Occipital lobe (tissue), 2 donors: ENCODE data around the gene FBN3. TPM values are rescaled to one million over a fixed set of nuclear protein-coding genes. Genes with fewer than 3 reads are reported as not detected.

ENCODE experiments used
- DNase-seq: peaks from one replicate; lab custom pipeline; 2025; lab: John Stamatoyannopoulos, UW
- total RNA-seq: library from RNA; depleted of rRNA; stranded (reverse); fragments of >200 nt; gene quantifications from one replicate; pipeline ENCODE4 v1.2.3, GENCODE V29; 2014

Gene FBN3
- total RNA-seq, 1 donor from 2014 or later: 23.2 TPM

GRCh38 chr19:8148410-8149260 is 757 bp downstream of the FBN3 start:
- no peak for DNase-seq

DNA sequence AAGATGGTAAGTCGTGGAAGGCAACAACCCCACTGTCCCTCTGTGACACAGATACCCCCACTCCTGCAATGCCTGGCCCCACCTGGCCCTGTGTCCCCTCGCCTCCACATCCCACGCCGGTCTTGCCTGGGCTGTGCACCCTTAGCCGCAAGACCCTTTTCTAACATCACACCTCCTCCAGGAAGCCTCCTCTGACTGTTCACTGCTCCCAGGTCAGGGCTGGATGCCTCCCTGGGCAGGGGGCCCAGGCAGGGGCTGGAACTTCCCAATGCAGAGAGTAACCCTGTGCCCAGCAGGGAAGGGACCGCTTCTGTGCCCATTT is 1.3 kb downstream of the FBN3 start:
- DNase-seq: no peak

- no peak for DNase-seq
Observed at GRCh38 chr19:8147582-8147978, 1.8 kb downstream of the FBN3 start.

DNA sequence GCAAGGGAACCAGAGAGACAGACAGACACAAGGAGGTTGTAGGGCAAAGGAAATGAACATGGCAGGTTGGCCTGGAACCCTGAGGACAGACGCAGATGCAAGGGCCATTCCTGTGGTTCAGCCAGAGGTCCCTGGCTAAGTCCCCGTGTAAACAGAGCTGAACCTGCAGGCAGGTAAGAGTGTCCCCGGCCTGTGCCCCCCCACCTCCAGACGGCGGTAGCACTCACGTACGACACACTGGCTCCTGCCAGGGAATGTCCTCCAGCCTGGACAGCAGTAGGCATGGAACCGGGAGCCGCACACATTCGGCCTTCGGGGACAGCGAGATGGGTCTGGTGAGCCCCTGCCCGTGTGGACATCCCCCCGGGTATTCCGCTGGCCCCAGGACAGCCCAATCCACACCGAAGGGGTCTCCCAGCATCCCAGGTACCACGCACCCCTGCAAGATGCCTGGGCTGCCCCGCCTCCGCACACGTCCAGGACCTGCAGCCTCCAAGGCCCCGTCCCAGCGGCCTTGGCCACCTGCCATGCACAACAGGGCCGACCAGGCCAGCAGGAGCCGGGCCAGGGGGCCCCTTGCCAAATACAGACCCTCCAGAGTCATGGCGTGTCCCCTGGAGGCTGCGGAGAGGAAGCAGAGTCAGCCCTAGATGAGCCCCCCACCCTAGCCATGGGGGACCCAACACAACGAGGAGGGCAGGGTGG is 2.4 kb downstream of the FBN3 start:
- no peak for DNase-seq

GRCh38 chr19:8144273-8144995 is 5.0 kb downstream of the FBN3 start:
- no peak for DNase-seq

GRCh38 chr19:8143041-8143440 is 6.4 kb downstream of the FBN3 start:
- no peak for DNase-seq

DNA sequence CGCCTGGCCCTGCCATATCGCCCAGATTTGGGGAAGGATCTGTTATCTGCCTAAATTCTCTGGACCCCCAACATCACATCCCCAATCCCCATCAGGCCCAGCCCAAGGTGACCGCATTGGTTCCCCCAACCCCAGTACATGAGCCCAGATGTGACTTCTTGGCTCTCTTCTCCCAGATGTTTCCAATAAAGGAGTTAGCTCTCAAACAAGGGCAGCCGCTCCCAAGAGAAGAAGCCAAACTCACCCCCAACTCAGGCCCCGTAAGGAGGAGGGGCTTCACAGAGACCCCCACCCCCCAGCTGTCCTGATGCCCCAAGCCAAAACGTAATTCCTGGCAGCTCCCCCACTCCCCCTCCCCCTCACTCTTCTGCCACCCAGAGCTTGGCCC is 6.9 kb downstream of the FBN3 start:
- no peak for DNase-seq

DNA sequence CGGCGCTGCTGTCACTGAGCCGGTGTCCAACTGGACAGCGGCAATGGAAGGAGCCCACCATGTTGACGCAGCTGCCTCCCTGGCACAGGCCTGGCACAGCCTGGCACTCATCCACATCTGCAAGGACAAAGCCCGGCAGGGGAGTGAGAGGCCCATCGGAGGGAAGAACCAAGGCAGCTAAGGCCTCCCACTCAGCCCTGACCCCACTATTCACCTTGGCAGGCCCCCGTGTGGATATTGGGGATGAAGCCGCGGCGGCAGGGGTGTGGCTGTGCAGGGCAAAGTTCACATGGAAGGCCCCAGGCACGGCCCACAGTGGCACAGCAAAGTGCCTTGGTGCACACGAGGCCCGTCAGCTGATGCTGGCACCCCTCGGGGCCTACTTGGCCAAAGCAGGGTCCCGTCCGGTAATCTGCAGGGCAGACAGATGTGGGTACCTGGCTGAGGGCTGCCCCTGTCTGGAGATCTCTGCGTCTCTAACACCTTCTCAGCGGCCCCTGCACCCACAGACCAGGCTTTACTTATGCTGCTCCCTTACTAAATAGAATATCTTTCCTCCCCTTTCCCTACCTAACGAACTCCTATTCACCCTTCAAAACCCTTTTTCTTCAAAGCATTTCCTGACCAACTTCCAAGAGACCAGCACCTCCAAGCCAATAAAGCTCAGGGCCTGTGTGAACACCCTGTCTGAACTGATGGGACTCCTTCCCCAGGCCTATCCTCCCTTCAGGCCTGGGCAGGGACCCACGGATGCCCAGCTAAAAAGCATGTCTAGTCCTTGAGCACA is 7.5 kb downstream of the FBN3 start:
- no peak for DNase-seq

DNA sequence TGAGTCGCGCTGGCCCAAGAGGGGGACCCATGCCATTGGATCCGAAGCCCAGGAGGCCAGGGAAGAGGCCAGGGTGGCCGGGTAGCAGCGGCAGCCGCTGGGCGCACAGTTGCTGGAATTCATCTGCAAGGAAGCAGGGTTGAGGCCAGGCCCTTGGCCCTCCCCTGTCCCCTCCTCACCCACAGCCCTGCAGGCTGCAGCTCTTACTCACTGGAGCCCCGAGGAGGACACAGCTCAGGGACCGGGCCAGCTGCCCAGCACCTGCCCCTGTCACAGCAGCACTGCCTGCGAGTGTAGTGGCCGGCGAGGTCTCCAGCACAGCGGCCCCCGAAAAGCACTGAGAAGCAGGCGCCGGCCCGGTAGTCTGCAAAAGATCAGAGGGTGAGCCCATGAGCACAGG is 11.2 kb downstream of the FBN3 start:
- DNase-seq: no peak

- no peak for DNase-seq
Observed at GRCh38 chr19:8137425-8137824, 12.0 kb downstream of the FBN3 start.

DNA sequence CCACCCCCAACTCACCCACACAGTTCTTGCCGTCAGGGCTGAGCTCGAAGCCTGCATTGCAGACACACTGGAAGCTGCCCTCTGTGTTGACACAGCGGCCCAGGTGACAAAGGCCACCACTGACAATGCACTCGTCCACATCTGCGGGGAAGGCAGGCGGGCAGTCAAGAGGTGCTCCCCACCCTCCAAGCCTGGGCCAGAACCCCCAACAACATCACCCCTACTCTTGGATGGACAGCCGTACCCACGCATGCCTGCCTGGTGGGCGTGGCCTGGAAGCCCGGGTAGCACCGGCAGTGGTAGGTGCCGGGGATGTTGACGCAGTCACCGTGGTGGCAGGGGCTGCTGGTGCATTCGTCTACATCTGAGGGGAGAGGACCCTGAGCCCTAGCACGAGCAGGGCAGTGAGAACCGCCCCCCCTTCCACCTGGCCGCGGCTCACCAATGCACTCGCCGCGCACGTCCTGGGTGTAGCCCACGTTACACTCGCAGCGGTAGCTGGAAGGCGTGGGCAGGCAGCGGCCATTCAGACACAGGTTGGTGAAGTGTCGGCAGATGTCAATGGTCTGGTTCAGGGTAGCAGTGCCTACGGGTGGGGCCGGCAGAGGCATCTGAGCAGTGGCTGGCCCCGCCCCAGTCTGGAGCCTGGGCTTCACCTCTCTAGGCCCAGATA is 13.3 kb downstream of the FBN3 start:
- DNase-seq: no peak

DNA sequence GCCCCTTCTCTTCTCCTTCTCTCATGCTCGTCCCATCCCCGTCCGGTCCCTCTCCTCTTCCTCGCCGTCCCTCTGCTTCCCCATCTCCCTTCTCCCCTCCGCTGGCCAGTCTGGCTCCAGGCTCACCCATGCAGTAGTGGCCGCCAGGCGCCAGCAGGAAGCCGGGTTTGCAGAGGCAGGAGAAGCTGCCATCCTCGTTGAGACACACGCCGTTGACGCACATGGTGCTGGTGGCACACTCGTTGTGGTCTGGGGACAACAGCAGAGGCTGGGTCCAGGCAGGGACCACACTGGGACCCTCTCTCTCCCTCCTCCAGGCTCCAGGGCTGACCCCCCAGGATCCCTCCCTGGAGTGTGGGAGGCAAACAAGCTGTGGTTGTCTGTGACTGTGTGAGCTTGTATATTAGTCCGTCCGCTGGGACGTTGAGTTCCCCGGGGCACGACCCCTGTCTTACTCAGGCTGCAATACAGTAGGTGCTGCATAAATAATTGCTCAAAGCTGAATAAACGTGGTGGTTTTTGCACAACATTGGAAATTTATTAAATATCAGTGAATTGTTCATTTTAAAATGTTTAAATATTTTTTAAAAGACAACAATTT is 16.4 kb downstream of the FBN3 start:
- no peak for DNase-seq

DNA sequence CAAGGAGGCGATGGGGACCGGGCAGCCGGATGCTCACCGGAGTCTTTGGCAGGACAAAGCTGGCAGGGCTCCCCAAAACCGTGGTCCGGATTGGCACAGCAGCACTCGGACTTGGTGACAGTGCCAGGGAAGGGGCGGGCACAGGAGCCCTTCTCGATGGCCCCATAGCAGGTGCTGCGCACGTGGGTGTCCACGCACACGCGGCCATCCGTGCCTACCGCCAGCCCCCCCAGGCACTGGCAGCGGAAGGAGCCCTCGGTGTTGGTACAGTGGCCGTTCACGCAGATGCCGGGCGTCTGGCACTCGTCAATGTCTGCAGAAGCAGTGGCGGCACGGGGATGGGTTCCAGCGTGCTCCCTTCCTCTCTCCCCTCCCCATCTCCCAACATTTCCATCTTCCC is 17.9 kb downstream of the FBN3 start:
- no peak for DNase-seq

GRCh38 chr19:8129061-8129618 is 20.3 kb downstream of the FBN3 start:
- no peak for DNase-seq

GRCh38 chr19:8128551-8128950 is 20.8 kb downstream of the FBN3 start:
- no peak for DNase-seq

DNA sequence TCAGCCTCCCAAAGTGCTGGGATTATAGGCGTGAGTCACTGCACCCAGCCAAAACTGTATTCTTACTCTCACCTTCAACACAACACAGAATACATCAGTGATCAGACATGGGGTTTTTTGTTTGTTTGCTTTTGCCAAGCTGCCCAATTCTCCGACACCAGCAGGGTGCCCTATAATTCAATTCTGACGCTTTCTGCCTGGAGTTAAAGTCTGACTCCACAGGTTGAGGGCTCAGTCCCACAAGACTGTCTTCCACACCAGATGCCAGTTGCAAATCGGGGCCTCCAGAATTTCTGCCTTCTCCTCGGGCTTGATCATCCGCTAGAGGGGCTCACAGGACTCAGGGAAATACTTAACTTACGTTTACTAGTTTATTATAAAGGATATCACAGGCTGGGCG is 22.1 kb downstream of the FBN3 start:
- no peak for DNase-seq

- no peak for DNase-seq
Observed at GRCh38 chr19:8126511-8126910, 22.9 kb downstream of the FBN3 start.

DNA sequence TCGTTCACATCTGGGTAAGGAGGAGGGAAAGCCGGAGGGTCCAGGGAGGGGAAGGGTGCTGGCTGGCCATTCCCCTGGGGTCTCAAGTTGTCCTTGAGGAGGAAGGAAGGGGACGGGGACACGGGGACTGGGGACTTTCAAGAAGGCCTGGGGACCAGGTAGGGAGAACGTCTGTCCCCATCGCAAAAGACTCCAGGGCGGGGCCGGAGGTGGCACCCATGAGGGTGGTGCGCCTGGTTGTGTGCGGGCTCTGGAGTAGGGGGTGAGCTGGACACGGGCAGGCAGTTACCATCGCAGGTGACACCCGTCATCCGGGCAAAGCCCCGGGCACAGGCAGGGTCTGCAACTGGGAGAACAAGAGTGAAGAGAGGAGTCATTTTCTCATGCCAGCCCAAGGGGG is 23.4 kb downstream of the FBN3 start:
- DNase-seq: no peak

DNA sequence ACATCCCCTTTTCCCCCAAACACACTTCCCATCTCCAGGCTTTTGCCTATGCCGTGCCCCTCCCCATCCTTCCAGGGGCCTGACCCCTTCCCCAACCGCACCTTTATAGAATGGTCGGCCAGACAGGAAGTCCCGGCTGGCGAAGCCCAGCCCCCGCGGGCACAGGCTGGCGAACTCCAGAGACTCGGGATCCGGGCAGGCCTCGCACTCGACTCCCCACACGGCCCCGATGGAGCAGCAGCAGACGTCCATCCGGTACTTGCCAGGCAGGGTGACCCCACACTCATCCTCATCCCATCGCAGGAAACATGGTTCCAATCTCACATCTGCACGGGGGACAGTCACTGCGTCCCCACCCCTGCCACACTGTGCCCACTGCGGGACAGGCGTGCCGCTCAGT is 25.7 kb downstream of the FBN3 start:
- no peak for DNase-seq
